ENCODE measurements around the gene MYO18B.

DNA sequence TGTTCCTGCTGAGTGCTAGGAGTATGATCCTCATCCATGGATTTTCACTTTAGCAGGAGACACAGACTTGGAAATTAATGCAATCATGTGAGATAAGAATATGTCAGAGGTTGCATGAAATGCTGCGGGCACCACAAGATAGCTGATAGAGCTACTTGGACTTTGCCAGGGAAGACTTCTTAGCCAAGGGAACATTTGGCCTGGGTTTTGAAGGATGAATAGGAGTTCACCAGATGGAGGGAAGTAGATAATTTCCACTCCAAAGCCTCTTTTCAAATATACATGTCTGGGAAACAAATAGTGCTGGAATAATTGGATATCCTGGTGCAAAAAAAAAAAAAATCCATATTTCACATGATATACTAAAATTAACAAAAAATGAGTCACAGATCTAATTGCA, 44.2 kb downstream of the MYO18B start:
- TF ChIP-seq EZH2 (IDR thresholded peaks at IDR 0.05) = no peak
- no peak for TF ChIP-seq EZH2phosphoT487 (IDR thresholded peaks at IDR 0.05; ENCODE audit: borderline replicate concordance)
- TF ChIP-seq, protein P1, sequence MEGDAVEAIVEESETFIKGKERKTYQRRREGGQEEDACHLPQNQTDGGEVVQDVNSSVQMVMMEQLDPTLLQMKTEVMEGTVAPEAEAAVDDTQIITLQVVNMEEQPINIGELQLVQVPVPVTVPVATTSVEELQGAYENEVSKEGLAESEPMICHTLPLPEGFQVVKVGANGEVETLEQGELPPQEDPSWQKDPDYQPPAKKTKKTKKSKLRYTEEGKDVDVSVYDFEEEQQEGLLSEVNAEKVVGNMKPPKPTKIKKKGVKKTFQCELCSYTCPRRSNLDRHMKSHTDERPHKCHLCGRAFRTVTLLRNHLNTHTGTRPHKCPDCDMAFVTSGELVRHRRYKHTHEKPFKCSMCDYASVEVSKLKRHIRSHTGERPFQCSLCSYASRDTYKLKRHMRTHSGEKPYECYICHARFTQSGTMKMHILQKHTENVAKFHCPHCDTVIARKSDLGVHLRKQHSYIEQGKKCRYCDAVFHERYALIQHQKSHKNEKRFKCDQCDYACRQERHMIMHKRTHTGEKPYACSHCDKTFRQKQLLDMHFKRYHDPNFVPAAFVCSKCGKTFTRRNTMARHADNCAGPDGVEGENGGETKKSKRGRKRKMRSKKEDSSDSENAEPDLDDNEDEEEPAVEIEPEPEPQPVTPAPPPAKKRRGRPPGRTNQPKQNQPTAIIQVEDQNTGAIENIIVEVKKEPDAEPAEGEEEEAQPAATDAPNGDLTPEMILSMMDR (IDR thresholded peaks at IDR 0.05 in 2 of 3, conservative IDR thresholded peaks at IDR 0.05 in 1 of 3; ENCODE audit: borderline replicate concordance in 1 of 3, insufficient read depth in 1 of 3, low read depth in 2 of 3, low read length in 2 of 3) = no peak
- TF ChIP-seq, protein P2, sequence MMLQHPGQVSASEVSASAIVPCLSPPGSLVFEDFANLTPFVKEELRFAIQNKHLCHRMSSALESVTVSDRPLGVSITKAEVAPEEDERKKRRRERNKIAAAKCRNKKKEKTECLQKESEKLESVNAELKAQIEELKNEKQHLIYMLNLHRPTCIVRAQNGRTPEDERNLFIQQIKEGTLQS (IDR thresholded peaks at IDR 0.05) = no peak
- no peak for TF ChIP-seq POLR2A (IDR thresholded peaks at IDR 0.05; ENCODE audit: borderline replicate concordance, extremely low read depth, insufficient read depth, insufficient read length)
- no peak for TF ChIP-seq JUND (IDR thresholded peaks at IDR 0.05)
- TF ChIP-seq SP1 (IDR thresholded peaks at IDR 0.05; ENCODE audit: low read depth) = no peak
- TF ChIP-seq YY1 (IDR thresholded peaks at IDR 0.05; ENCODE audit: extremely low read depth, insufficient replicate concordance, low read depth, low read length) = no peak
- TF ChIP-seq, protein P3, sequence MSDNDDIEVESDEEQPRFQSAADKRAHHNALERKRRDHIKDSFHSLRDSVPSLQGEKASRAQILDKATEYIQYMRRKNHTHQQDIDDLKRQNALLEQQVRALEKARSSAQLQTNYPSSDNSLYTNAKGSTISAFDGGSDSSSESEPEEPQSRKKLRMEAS (IDR thresholded peaks at IDR 0.05) = no peak
- no peak for TF ChIP-seq POLR2AphosphoS5 (IDR thresholded peaks at IDR 0.05; ENCODE audit: low read depth, low read length)
